Astrocyte (in vitro differentiated cells and primary cell): ENCODE results near the gene EGFR. TPM values are rescaled to one million over a fixed set of nuclear protein-coding genes. Genes with fewer than 3 reads are reported as not detected.

ENCODE experiments used
- DNase-seq: peaks from one replicate; pipeline ENCODE4 v3.0.0-alpha.2; 2010; ENCODE audit warnings: low read depth
- FAIRE-seq: peaks from 2 replicates; lab custom pipeline; 2011; peaks lifted over from hg19 to GRCh38; lab: Jason Lieb, UNC
- H2AFZ ChIP-seq: 2 replicates; pipeline ENCODE4 v1.6.0; 2012; ENCODE audit warnings: low read depth, low read length, inconsistent platforms
- H3K27ac ChIP-seq: 2 replicates; pipeline ENCODE4 v1.5.1; 2011; ENCODE audit warnings: low read depth, low read length, inconsistent platforms
- H3K27me3 ChIP-seq: 2 replicates; pipeline ENCODE4 v1.6.0; 2011; ENCODE audit warnings: low read length, inconsistent platforms; ENCODE audit not compliant: insufficient read depth
- H3K36me3 ChIP-seq: 2 replicates; pipeline ENCODE4 v1.5.1; 2011; ENCODE audit warnings: low read length, inconsistent platforms; ENCODE audit not compliant: insufficient read depth
- H3K4me1 ChIP-seq: 2 replicates; pipeline ENCODE4 v1.5.1; 2011; ENCODE audit warnings: low read length, inconsistent platforms; ENCODE audit not compliant: insufficient read depth
- H3K4me2 ChIP-seq: 2 replicates; pipeline ENCODE4 v1.6.0; 2012; ENCODE audit warnings: low read length, inconsistent platforms
- H3K4me3 ChIP-seq: 2 replicates; pipeline ENCODE4 v1.5.1; 2011; ENCODE audit warnings: low read depth, mild to moderate bottlenecking, low read length, inconsistent platforms; ENCODE audit not compliant: insufficient read depth
- H3K79me2 ChIP-seq: 2 replicates; pipeline ENCODE4 v1.6.0; 2012; ENCODE audit warnings: mild to moderate bottlenecking, low read length, inconsistent platforms; ENCODE audit not compliant: insufficient read depth
- H3K9ac ChIP-seq: 2 replicates; pipeline ENCODE4 v1.6.0; 2012; ENCODE audit warnings: mild to moderate bottlenecking, low read length, inconsistent platforms
- H3K9me3 ChIP-seq: 2 replicates; pipeline ENCODE4 v1.5.1; 2012; ENCODE audit warnings: low read depth, mild to moderate bottlenecking, low read length, inconsistent platforms; ENCODE audit not compliant: insufficient read depth
- H4K20me1 ChIP-seq: 2 replicates; pipeline ENCODE4 v1.6.0; 2012; ENCODE audit warnings: low read length, inconsistent platforms; ENCODE audit not compliant: insufficient read depth
- H3K27ac Mint-ChIP-seq: one replicate; pipeline ENCODE4 v1.8.0; 2021; ENCODE audit warnings: mild to moderate bottlenecking, mixed read lengths; ENCODE audit not compliant: unreplicated experiment
- H3K27me3 Mint-ChIP-seq: one replicate; pipeline ENCODE4 v1.8.0; 2021; ENCODE audit warnings: low read depth, mixed read lengths; ENCODE audit not compliant: unreplicated experiment
- H3K36me3 Mint-ChIP-seq: one replicate; pipeline ENCODE4 v1.8.0; 2021; ENCODE audit warnings: low read depth, mixed read lengths; ENCODE audit not compliant: unreplicated experiment
- H3K4me1 Mint-ChIP-seq: one replicate; pipeline ENCODE4 v1.8.0; 2021; ENCODE audit warnings: low read depth, mixed read lengths; ENCODE audit not compliant: unreplicated experiment
- H3K4me3 Mint-ChIP-seq: one replicate; pipeline ENCODE4 v1.8.0; 2021; ENCODE audit warnings: mild to moderate bottlenecking, moderate library complexity, mixed read lengths; ENCODE audit not compliant: unreplicated experiment
- H3K9me3 Mint-ChIP-seq: one replicate; pipeline ENCODE4 v1.8.0; 2021; ENCODE audit warnings: mild to moderate bottlenecking, mixed read lengths; ENCODE audit not compliant: unreplicated experiment
- EZH2 ChIP-seq: IDR thresholded peaks from 2 replicates; pipeline ENCODE4 v1.6.1; 2012; ENCODE audit warnings: mild to moderate bottlenecking, low read length, inconsistent platforms; ENCODE audit not compliant: insufficient read depth
- total RNA-seq: library from RNA; stranded (reverse); gene quantifications from 2 replicates; pipeline ENCODE4 v1.2.1, GENCODE V29; 2021
- TF ChIP-seq, protein P1 (sequence below): IDR thresholded peaks from 2 replicates; pipeline ENCODE4 v1.5.1; 2011; ENCODE audit warnings: low read depth, mild to moderate bottlenecking, inconsistent platforms, low read length, moderate library complexity; ENCODE audit not compliant: insufficient read depth

Gene EGFR
- total RNA-seq, 1 donor from 2014 or later, result 27.3 TPM

- TF ChIP-seq EZH2, result no peak
- TF ChIP-seq, protein P1, sequence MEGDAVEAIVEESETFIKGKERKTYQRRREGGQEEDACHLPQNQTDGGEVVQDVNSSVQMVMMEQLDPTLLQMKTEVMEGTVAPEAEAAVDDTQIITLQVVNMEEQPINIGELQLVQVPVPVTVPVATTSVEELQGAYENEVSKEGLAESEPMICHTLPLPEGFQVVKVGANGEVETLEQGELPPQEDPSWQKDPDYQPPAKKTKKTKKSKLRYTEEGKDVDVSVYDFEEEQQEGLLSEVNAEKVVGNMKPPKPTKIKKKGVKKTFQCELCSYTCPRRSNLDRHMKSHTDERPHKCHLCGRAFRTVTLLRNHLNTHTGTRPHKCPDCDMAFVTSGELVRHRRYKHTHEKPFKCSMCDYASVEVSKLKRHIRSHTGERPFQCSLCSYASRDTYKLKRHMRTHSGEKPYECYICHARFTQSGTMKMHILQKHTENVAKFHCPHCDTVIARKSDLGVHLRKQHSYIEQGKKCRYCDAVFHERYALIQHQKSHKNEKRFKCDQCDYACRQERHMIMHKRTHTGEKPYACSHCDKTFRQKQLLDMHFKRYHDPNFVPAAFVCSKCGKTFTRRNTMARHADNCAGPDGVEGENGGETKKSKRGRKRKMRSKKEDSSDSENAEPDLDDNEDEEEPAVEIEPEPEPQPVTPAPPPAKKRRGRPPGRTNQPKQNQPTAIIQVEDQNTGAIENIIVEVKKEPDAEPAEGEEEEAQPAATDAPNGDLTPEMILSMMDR, result no peak
- Mint-ChIP-seq H3K4me3 (no peak overlapping the region), H3K27me3 (no peaks in the 10 kb centered on the region), H3K9me3 (no peaks in the 10 kb centered on the region), H3K4me1 (peaks cover 34% of the 10 kb centered on the region), H3K27ac (no peak overlapping the region), H3K36me3 (peaks cover 2% of the 10 kb centered on the region)
- H3K4me3 ChIP-seq, result no peak overlapping the region
- H3K27ac ChIP-seq, result no peak overlapping the region
- FAIRE-seq (no peak), DNase-seq (no peak)
- H4K20me1 ChIP-seq, result no peaks in the 10 kb centered on the region
- H3K4me2 ChIP-seq, result no peak overlapping the region
- H3K4me1 ChIP-seq, result peaks cover 61% of the 10 kb centered on the region
- no peaks in the 10 kb centered on the region for H3K9me3 ChIP-seq
- no peak overlapping the region for H3K9ac ChIP-seq
- H3K36me3 ChIP-seq, result peaks cover 2% of the 10 kb centered on the region
- no peak overlapping the region for H2AFZ ChIP-seq
- no peaks in the 10 kb centered on the region for H3K27me3 ChIP-seq
- H3K79me2 ChIP-seq, result no peaks in the 10 kb centered on the region
These were observed 171.8 kb downstream of the EGFR start for GRCh38 chr7:55190511-55191160.

- no peak overlapping the region for H3K4me3 Mint-ChIP-seq
- DNase-seq, result no peak
- Histone ChIP-seq H3K27ac (peak overlapping the region; percentile 93), H4K20me1 (no peaks in the 10 kb centered on the region), H3K4me1 (peaks cover 54% of the 10 kb centered on the region), H3K4me2 (no peak overlapping the region), H2AFZ (no peak overlapping the region), H3K9ac (peak overlapping the region; percentile 75), H3K27me3 (no peaks in the 10 kb centered on the region), H3K36me3 (no peaks in the 10 kb centered on the region), H3K79me2 (no peaks in the 10 kb centered on the region), H3K4me3 (no peak overlapping the region), H3K9me3 (no peaks in the 10 kb centered on the region)
- no peaks in the 10 kb centered on the region for H3K36me3 Mint-ChIP-seq
- no peak for TF ChIP-seq EZH2
- TF ChIP-seq, protein P1, result no peak
- H3K9me3 Mint-ChIP-seq, result no peaks in the 10 kb centered on the region
- no peak overlapping the region for H3K27ac Mint-ChIP-seq
- H3K4me1 Mint-ChIP-seq, result peaks cover 28% of the 10 kb centered on the region
- no peaks in the 10 kb centered on the region for H3K27me3 Mint-ChIP-seq
- no peak for FAIRE-seq
These were observed 172.5 kb downstream of the EGFR start for GRCh38 chr7:55191161-55191925.
